ENCODE measurements around the gene NFX1.

DNA sequence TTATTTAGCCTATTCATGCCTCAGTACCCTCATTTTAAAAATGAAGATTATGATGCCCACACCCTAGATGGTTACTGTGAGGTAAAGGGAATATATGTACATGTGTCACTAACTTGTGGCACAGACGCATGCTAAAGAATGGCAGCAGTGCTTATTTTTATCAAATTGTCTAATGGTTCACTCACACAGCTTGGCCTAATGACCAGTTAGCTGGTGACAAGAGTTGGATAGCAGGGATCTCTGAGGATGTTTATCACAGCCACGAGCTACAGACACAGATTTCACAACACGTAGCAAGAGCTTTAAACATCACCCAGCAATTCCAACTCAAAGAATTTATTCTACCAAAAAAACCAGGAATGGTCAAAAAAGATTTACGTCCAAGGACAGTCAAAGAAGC, 33.0 kb upstream of the NFX1 start:
- TF ChIP-seq GATA3 (IDR thresholded peaks at IDR 0.05; ENCODE audit: low read depth, low read length) (no peak), GATA2 (IDR thresholded peaks at IDR 0.05; ENCODE audit: low read depth, low read length) (no peak)

Measured in SH-SY5Y (cell line).